Parathyroid adenoma (tissue), 2 donors: ENCODE data around the gene DIAPH3.

ENCODE experiments used
- H2AFZ ChIP-seq: fragments of 300-600 bp; sonication (generic); one replicate; pipeline ENCODE4 v1.7.0; 2017; ENCODE audit warnings: antibody characterized with exemption, mild to moderate bottlenecking
- H3K27ac ChIP-seq: fragments of 300-600 bp; sonication (generic); one replicate; pipeline ENCODE4 v1.7.0; 2017
- H3K27me3 ChIP-seq: fragments of 300-600 bp; sonication (generic); one replicate; pipeline ENCODE4 v1.7.0; 2017; ENCODE audit warnings: low read length; ENCODE audit not compliant: control insufficient read depth, insufficient read depth
- H3K36me3 ChIP-seq: fragments of 300-600 bp; sonication (generic); one replicate; pipeline ENCODE4 v1.7.0; 2017; ENCODE audit warnings: low read length; ENCODE audit not compliant: control insufficient read depth, insufficient read depth
- H3K4me1 ChIP-seq: fragments of 300-600 bp; sonication (generic); one replicate; pipeline ENCODE4 v1.7.0; 2017; ENCODE audit warnings: control low read depth
- H3K4me2 ChIP-seq: fragments of 300-600 bp; sonication (generic); one replicate; pipeline ENCODE4 v1.7.0; 2017; ENCODE audit warnings: low read length
- H3K4me3 ChIP-seq: fragments of 300-600 bp; sonication (generic); one replicate; pipeline ENCODE4 v1.7.0; 2017; ENCODE audit warnings: low read depth, low read length
- H3K79me2 ChIP-seq: fragments of 300-600 bp; sonication (generic); one replicate; pipeline ENCODE4 v1.7.0; 2017; ENCODE audit warnings: control low read depth
- H3K9ac ChIP-seq: fragments of 300-600 bp; sonication (generic); one replicate; pipeline ENCODE4 v1.7.0; 2017; ENCODE audit warnings: mild to moderate bottlenecking
- H3K9me3 ChIP-seq: fragments of 300-600 bp; sonication (generic); one replicate; pipeline ENCODE4 v1.7.0; 2017; ENCODE audit warnings: low read length; ENCODE audit not compliant: control insufficient read depth
- TF ChIP-seq, protein P1 (sequence below): fragments of 300-600 bp; sonication (generic); IDR thresholded peaks from one replicate; pipeline ENCODE4 v1.7.0; 2017; ENCODE audit warnings: antibody characterized with exemption, mild to moderate bottlenecking
- donor health status: primary hyperparathyroidism.

DIAPH3 gene

GRCh38 chr13:59790626-59791025 is 373.1 kb downstream of the DIAPH3 start:
- no peaks in the 10 kb centered on the region for H3K36me3 ChIP-seq
- TF ChIP-seq, protein P1, sequence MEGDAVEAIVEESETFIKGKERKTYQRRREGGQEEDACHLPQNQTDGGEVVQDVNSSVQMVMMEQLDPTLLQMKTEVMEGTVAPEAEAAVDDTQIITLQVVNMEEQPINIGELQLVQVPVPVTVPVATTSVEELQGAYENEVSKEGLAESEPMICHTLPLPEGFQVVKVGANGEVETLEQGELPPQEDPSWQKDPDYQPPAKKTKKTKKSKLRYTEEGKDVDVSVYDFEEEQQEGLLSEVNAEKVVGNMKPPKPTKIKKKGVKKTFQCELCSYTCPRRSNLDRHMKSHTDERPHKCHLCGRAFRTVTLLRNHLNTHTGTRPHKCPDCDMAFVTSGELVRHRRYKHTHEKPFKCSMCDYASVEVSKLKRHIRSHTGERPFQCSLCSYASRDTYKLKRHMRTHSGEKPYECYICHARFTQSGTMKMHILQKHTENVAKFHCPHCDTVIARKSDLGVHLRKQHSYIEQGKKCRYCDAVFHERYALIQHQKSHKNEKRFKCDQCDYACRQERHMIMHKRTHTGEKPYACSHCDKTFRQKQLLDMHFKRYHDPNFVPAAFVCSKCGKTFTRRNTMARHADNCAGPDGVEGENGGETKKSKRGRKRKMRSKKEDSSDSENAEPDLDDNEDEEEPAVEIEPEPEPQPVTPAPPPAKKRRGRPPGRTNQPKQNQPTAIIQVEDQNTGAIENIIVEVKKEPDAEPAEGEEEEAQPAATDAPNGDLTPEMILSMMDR = no peak
- H3K9me3 ChIP-seq = no peaks in the 10 kb centered on the region

DNA sequence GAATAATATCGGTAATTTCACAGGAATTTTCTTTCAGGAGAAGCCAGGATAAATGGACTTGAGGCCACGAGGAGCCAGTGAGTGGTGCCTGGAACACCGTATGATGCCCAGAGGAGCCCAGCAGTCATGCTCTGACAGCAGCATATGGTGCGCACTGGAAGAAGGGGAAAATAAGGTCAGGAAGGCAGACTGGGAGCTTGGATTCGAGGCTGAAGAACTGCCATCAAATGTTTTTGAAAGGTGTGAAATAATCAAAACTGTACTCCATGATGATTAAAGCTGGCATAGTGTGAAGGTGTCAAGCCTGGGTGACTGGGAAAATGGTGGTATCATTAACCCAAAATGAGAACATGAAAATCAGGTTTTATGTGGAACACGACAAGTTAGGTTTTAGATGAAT is 374.2 kb downstream of the DIAPH3 start:
- Histone ChIP-seq H2AFZ (no peak overlapping the region), H3K4me3 (no peak overlapping the region), H3K79me2 (no peaks in the 10 kb centered on the region), H3K9me3 (no peaks in the 10 kb centered on the region), H3K36me3 (no peaks in the 10 kb centered on the region), H3K4me1 (no peaks in the 10 kb centered on the region), H3K27ac (no peak overlapping the region), H3K9ac (no peak overlapping the region), H3K4me2 (no peak overlapping the region), H3K27me3 (no peaks in the 10 kb centered on the region)
- TF ChIP-seq, protein P1 = no peak

More at GRCh38 chr13:59790626-59791025, 373.1 kb downstream of the DIAPH3 start:
- no peak overlapping the region for H3K4me3 ChIP-seq
- H3K27ac ChIP-seq = no peak overlapping the region
- no peak overlapping the region for H3K9ac ChIP-seq
- no peaks in the 10 kb centered on the region for H3K4me1 ChIP-seq
- no peaks in the 10 kb centered on the region for H3K79me2 ChIP-seq
- no peaks in the 10 kb centered on the region for H3K27me3 ChIP-seq
- H2AFZ ChIP-seq = no peak overlapping the region
- H3K4me2 ChIP-seq = no peak overlapping the region

- no peaks in the 10 kb centered on the region for H3K27me3 ChIP-seq
- H3K9me3 ChIP-seq = no peaks in the 10 kb centered on the region
- TF ChIP-seq, protein P1 = no peak
- no peaks in the 10 kb centered on the region for H3K79me2 ChIP-seq
- H3K9ac ChIP-seq = no peak overlapping the region
- no peak overlapping the region for H3K27ac ChIP-seq
- no peak overlapping the region for H3K4me2 ChIP-seq
- no peaks in the 10 kb centered on the region for H3K36me3 ChIP-seq
- H3K4me3 ChIP-seq = no peak overlapping the region
- no peak overlapping the region for H2AFZ ChIP-seq
- no peaks in the 10 kb centered on the region for H3K4me1 ChIP-seq
Observed at GRCh38 chr13:59787679-59788078, 376.0 kb downstream of the DIAPH3 start.

GRCh38 chr13:59782696-59783095 is 381.0 kb downstream of the DIAPH3 start:
- H3K9me3 ChIP-seq = no peaks in the 10 kb centered on the region
- no peaks in the 10 kb centered on the region for H3K4me1 ChIP-seq
- H3K9ac ChIP-seq = no peak overlapping the region
- H3K4me2 ChIP-seq = no peak overlapping the region
- H3K27ac ChIP-seq = no peak overlapping the region
- no peaks in the 10 kb centered on the region for H3K27me3 ChIP-seq
- no peak overlapping the region for H3K4me3 ChIP-seq
- H2AFZ ChIP-seq = no peak overlapping the region
- H3K36me3 ChIP-seq = no peaks in the 10 kb centered on the region
- TF ChIP-seq, protein P1 = no peak
- H3K79me2 ChIP-seq = no peaks in the 10 kb centered on the region

DNA sequence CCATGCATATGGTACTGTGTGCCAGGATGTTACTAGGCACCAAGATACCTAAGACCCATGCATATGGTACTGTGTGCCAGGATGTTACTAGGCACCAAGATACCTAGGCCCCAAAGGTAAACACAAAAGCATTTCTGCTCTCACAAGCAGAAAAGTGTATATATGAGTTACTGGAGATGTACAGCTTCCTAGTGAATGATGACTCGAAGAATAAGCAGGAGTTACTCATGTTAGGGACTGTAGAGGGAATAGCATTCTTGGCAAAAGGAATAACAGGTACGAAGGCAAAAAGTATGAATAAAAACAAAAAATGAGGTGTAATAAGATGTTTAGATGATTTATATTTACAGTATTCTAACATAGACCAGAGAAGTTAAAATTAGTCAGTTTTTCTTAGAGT is 383.7 kb downstream of the DIAPH3 start:
- Histone ChIP-seq H3K4me2 (no peak overlapping the region), H3K4me1 (no peaks in the 10 kb centered on the region), H3K27ac (no peak overlapping the region), H3K4me3 (no peak overlapping the region), H3K79me2 (no peaks in the 10 kb centered on the region), H2AFZ (no peak overlapping the region), H3K9me3 (no peaks in the 10 kb centered on the region), H3K36me3 (no peaks in the 10 kb centered on the region), H3K27me3 (no peaks in the 10 kb centered on the region), H3K9ac (no peak overlapping the region)
- TF ChIP-seq, protein P1 = no peak
